ENCODE measurements around the gene PPIL6.

DNA sequence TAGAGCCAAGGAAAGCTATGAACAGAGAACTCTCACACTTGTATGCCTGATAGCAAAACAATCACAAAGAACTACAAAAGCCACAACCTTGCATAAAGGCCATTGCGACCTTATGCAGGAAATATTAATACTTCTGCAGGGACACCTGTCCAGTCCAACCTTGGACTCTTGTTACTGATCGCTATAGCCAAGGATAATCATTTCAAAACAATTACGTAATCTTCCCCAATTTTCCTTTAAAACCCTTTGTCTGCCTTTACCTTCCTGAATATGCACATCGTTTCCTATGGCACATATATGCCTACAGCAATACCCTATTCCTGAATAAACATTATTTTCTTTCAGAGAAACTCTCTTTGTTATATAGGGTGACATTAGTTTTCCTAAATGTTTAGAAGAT is 22.8 kb downstream of the PPIL6 start:
- TF ChIP-seq, protein P1, sequence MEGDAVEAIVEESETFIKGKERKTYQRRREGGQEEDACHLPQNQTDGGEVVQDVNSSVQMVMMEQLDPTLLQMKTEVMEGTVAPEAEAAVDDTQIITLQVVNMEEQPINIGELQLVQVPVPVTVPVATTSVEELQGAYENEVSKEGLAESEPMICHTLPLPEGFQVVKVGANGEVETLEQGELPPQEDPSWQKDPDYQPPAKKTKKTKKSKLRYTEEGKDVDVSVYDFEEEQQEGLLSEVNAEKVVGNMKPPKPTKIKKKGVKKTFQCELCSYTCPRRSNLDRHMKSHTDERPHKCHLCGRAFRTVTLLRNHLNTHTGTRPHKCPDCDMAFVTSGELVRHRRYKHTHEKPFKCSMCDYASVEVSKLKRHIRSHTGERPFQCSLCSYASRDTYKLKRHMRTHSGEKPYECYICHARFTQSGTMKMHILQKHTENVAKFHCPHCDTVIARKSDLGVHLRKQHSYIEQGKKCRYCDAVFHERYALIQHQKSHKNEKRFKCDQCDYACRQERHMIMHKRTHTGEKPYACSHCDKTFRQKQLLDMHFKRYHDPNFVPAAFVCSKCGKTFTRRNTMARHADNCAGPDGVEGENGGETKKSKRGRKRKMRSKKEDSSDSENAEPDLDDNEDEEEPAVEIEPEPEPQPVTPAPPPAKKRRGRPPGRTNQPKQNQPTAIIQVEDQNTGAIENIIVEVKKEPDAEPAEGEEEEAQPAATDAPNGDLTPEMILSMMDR (IDR thresholded peaks at IDR 0.05): no peak
- TF ChIP-seq ZNF138 (CRISPR knock-in tag; conservative IDR thresholded peaks at IDR 0.05) (no peak), ELF4 (CRISPR knock-in tag; IDR thresholded peaks at IDR 0.05; ENCODE audit: low read depth) (no peak)
- TF ChIP-seq, protein P2, sequence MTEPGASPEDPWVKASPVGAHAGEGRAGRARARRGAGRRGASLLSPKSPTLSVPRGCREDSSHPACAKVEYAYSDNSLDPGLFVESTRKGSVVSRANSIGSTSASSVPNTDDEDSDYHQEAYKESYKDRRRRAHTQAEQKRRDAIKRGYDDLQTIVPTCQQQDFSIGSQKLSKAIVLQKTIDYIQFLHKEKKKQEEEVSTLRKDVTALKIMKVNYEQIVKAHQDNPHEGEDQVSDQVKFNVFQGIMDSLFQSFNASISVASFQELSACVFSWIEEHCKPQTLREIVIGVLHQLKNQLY (CRISPR knock-in tag; IDR thresholded peaks at IDR 0.05): no peak
- TF ChIP-seq, protein P3, sequence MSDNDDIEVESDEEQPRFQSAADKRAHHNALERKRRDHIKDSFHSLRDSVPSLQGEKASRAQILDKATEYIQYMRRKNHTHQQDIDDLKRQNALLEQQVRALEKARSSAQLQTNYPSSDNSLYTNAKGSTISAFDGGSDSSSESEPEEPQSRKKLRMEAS (CRISPR knock-in tag; IDR thresholded peaks at IDR 0.05): no peak
